K562 (cell line): Measurements from ENCODE around the gene LAG3. TPM values are rescaled to one million over a fixed set of nuclear protein-coding genes. Genes with fewer than 3 reads are reported as not detected.

Experiments used
- CREM ChIP-seq: IDR thresholded peaks from 2 replicates; pipeline ENCODE4 v1.6.1; 2014; ENCODE audit warnings: antibody characterized with exemption, low read depth
- IFI16 ChIP-seq: fragments of 250-450 bp; sonication (Bioruptor Pico); IDR thresholded peaks from 2 replicates; pipeline ENCODE4 v2.1.2; 2022; ENCODE audit warnings: mild to moderate bottlenecking, inconsistent platforms
- MCM2 ChIP-seq: fragments of 450-650 bp; IDR thresholded peaks from 2 replicates; pipeline ENCODE4 v1.6.1; 2017; ENCODE audit warnings: low read depth, mild to moderate bottlenecking
- MYC ChIP-seq, 2 experiments: fragments of 250-450 bp in 1 of 2; sonication (Bioruptor Pico) in 1 of 2; IDR thresholded peaks; 2 replicates each; pipeline versions ENCODE4 v1.5.1 to v1.6.1; 2012 to 2021; ENCODE audit warnings: low read depth in 2 of 2, borderline replicate concordance in 1 of 2, improper control_type of control experiment in 1 of 2, low read length in 1 of 2, mild to moderate bottlenecking in 1 of 2, moderate library complexity in 1 of 2
- NONO ChIP-seq, 2 experiments: fragments of 200-400 bp in 1 of 2; fragments of 450-650 bp in 1 of 2; formaldehyde crosslinking in 1 of 2; IDR thresholded peaks; 2 replicates each; pipeline ENCODE4 v1.6.1; 2017; ENCODE audit warnings: low read depth in 2 of 2, mild to moderate bottlenecking in 2 of 2, moderate library complexity in 2 of 2, low read length in 1 of 2
- PRMT5 ChIP-seq: sonication (generic); formaldehyde crosslinking; IDR thresholded peaks from 2 replicates; pipeline ENCODE4 v1.5.0; 2020; ENCODE audit warnings: missing genetic modification reagents
- RAD21 ChIP-seq, 2 experiments: fragments of 250-450 bp in 1 of 2; fragments of 450-650 bp in 1 of 2; sonication (Bioruptor Pico) in 1 of 2; formaldehyde crosslinking in 1 of 2; IDR thresholded peaks in 1 of 2; conservative IDR thresholded peaks in 1 of 2; 2 replicates each; pipeline versions ENCODE4 v1.4.0 to v1.8.0; 2020 to 2022; ENCODE audit warnings: mild to moderate bottlenecking in 2 of 2, moderate library complexity in 1 of 2
- SIN3B ChIP-seq: fragments of 450-650 bp; IDR thresholded peaks from 2 replicates; pipeline ENCODE4 v1.6.1; 2017; ENCODE audit warnings: low read depth, mild to moderate bottlenecking, moderate library complexity
- SMAD4 ChIP-seq: fragments of 250-450 bp; sonication (Bioruptor Pico); conservative IDR thresholded peaks from 2 replicates; pipeline ENCODE4 v1.8.0; 2021; ENCODE audit warnings: inconsistent platforms, mild to moderate bottlenecking, moderate library complexity
- TBL1XR1 ChIP-seq, 2 experiments: IDR thresholded peaks; 2 replicates each; pipeline ENCODE4 v1.6.1; 2012; ENCODE audit warnings: improper control_type of control experiment in 2 of 2, low read length in 2 of 2, mild to moderate bottlenecking in 1 of 2
- THRAP3 ChIP-seq: fragments of 450-650 bp; IDR thresholded peaks from 2 replicates; pipeline ENCODE4 v1.6.1; 2016; ENCODE audit warnings: mild to moderate bottlenecking, inconsistent platforms, borderline replicate concordance
- ZBTB7A ChIP-seq: IDR thresholded peaks from 2 replicates; pipeline ENCODE4 v1.6.1; 2011; ENCODE audit warnings: low read depth, mild to moderate bottlenecking, low read length, moderate library complexity, borderline replicate concordance; ENCODE audit not compliant: control insufficient read depth
- ZBTB9 ChIP-seq: fragments of 450-650 bp; formaldehyde crosslinking; IDR thresholded peaks from 2 replicates; pipeline ENCODE4 v1.4.0; 2020; ENCODE audit warnings: mild to moderate bottlenecking, moderate library complexity
- ZNF121 ChIP-seq: sonication (generic); formaldehyde crosslinking; conservative IDR thresholded peaks from 2 replicates; pipeline ENCODE4 v1.8.0; 2022; ENCODE audit warnings: missing genetic modification reagents
- ZNF184 ChIP-seq: sonication (generic); formaldehyde crosslinking; IDR thresholded peaks from 2 replicates; pipeline ENCODE4 v1.5.0; 2020; ENCODE audit warnings: missing genetic modification reagents
- ZNF311 ChIP-seq: fragments of 250-450 bp; sonication (Bioruptor Pico); IDR thresholded peaks from 2 replicates; pipeline ENCODE4 v1.4.0; 2020; ENCODE audit warnings: mild to moderate bottlenecking, moderate library complexity
- ZNF668 ChIP-seq: fragments of 250-450 bp; sonication (Bioruptor Pico); IDR thresholded peaks from 2 replicates; pipeline ENCODE4 v1.8.0; 2022; ENCODE audit warnings: mild to moderate bottlenecking, inconsistent platforms
- ZNF764 ChIP-seq: fragments of 250-450 bp; sonication (Bioruptor Pico); IDR thresholded peaks from 2 replicates; pipeline ENCODE4 v1.4.0; 2020; ENCODE audit warnings: low read depth, mild to moderate bottlenecking, moderate library complexity
- polyA plus RNA-seq, 8 experiments: library from polyadenylated mRNA; depleted of rRNA in 4 of 8; stranded (reverse) in 5 of 8; unstranded in 3 of 8; fragments of >200 nt; fragmentation: Nextera tagmentation in 2 of 8; fragmentation: Illumina TruSeq in 1 of 8; extraction: Ambion mirVana in 2 of 8; extraction: Trizol in 1 of 8; gene quantifications; 2 replicates each; pipeline versions ENCODE4 v1.2.1 to v1.2.3, GENCODE V29; 2011 to 2014; ENCODE audit warnings: inconsistent platforms in 1 of 8, missing spikeins in 1 of 8
- total RNA-seq, 7 experiments: library from RNA; depleted of rRNA in 6 of 7; stranded (reverse); fragments of >200 nt in 6 of 7; fragmentation: Illumina TruSeq in 2 of 7; extraction: Trizol in 2 of 7; gene quantifications; 2 replicates each; pipeline versions ENCODE4 v1.2.1 to v1.2.3, GENCODE V29; 2011 to 2021; ENCODE audit warnings: low replicate concordance in 1 of 7
- TF ChIP-seq, protein P1 (sequence below), 2 experiments: fragments of 450-650 bp in 1 of 2; sonication (generic) in 1 of 2; formaldehyde crosslinking in 1 of 2; IDR thresholded peaks in 1 of 2; conservative IDR thresholded peaks in 1 of 2; 2 replicates each; pipeline versions ENCODE4 v1.6.1 to v1.8.1; 2016 to 2023; ENCODE audit warnings: mild to moderate bottlenecking in 2 of 2, moderate library complexity in 2 of 2, inconsistent platforms in 1 of 2, missing genetic modification reagents in 1 of 2
- TF ChIP-seq, protein P2 (sequence below): fragments of 250-450 bp; sonication (Bioruptor Pico); IDR thresholded peaks from 2 replicates; pipeline ENCODE4 v1.4.0; 2020; ENCODE audit warnings: mild to moderate bottlenecking, moderate library complexity, borderline replicate concordance
- TF ChIP-seq, protein P3 (sequence below), 2 experiments: IDR thresholded peaks; 2 replicates each; pipeline ENCODE4 v1.6.1; 2011; ENCODE audit warnings: borderline replicate concordance in 1 of 2, control low read depth in 1 of 2, low read depth in 1 of 2, low read length in 1 of 2, mild to moderate bottlenecking in 1 of 2, mixed read lengths in 1 of 2, moderate library complexity in 1 of 2; ENCODE audit not compliant: insufficient read depth in 1 of 2, insufficient read length in 1 of 2, poor library complexity in 1 of 2, severe bottlenecking in 1 of 2; ENCODE audit errors: extremely low read depth in 1 of 2

LAG3 gene
- total and polyA plus RNA-seq, 9 of the 15 experiments (the other 6 are each of a cell fraction or from before 2014, with no cell fraction given) = 0.07 to 0.66 (median 0.09) TPM; not detected in 1

GRCh38 chr12:6765048-6765633 is 7.2 kb upstream of the LAG3 start (continued):
- TF ChIP-seq ZBTB7A (no peak), NONO (IDR thresholded peaks at IDR 0.05; ENCODE audit: low read depth in 2 of 2, low read length in 1 of 2) (no peak), ZNF311 (CRISPR knock-in tag) (no peak), RAD21 (CRISPR knock-in tag; conservative IDR thresholded peaks at IDR 0.05 in 1 of 2, IDR thresholded peaks at IDR 0.05 in 1 of 2) (no peak), CREM (no peak), ZBTB9 (CRISPR knock-in tag) (no peak), MCM2 (no peak), IFI16 (CRISPR knock-in tag) (no peak), THRAP3 (no peak), PRMT5 (CRISPR knock-in tag) (no peak), SIN3B (no peak), ZNF184 (CRISPR knock-in tag) (no peak), MYC (IDR thresholded peaks at IDR 0.05; ENCODE audit: low read depth, low read length) (peak; percentile 39; the same call in 1 of the 2 replicates), MYC (CRISPR knock-in tag; IDR thresholded peaks at IDR 0.05; ENCODE audit: borderline replicate concordance, low read depth) (no peak), TBL1XR1 (IDR thresholded peaks at IDR 0.05; ENCODE audit: low read length in 2 of 2) (peak in 1 of 2 experiments; percentile 89; a peak in 3 of 4 replicates), SMAD4 (CRISPR knock-in tag) (peak; percentile 93), ZNF668 (no peak), ZNF121 (no peak), ZNF764 (CRISPR knock-in tag) (no peak)
- TF ChIP-seq, protein P1, sequence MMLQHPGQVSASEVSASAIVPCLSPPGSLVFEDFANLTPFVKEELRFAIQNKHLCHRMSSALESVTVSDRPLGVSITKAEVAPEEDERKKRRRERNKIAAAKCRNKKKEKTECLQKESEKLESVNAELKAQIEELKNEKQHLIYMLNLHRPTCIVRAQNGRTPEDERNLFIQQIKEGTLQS (IDR thresholded peaks at IDR 0.05) = no peak
- TF ChIP-seq, protein P1 (CRISPR knock-in tag; conservative IDR thresholded peaks at IDR 0.05) = no peak
- TF ChIP-seq, protein P2, sequence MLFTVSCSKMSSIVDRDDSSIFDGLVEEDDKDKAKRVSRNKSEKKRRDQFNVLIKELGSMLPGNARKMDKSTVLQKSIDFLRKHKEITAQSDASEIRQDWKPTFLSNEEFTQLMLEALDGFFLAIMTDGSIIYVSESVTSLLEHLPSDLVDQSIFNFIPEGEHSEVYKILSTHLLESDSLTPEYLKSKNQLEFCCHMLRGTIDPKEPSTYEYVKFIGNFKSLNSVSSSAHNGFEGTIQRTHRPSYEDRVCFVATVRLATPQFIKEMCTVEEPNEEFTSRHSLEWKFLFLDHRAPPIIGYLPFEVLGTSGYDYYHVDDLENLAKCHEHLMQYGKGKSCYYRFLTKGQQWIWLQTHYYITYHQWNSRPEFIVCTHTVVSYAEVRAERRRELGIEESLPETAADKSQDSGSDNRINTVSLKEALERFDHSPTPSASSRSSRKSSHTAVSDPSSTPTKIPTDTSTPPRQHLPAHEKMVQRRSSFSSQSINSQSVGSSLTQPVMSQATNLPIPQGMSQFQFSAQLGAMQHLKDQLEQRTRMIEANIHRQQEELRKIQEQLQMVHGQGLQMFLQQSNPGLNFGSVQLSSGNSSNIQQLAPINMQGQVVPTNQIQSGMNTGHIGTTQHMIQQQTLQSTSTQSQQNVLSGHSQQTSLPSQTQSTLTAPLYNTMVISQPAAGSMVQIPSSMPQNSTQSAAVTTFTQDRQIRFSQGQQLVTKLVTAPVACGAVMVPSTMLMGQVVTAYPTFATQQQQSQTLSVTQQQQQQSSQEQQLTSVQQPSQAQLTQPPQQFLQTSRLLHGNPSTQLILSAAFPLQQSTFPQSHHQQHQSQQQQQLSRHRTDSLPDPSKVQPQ (CRISPR knock-in tag) = no peak
- TF ChIP-seq, protein P3, sequence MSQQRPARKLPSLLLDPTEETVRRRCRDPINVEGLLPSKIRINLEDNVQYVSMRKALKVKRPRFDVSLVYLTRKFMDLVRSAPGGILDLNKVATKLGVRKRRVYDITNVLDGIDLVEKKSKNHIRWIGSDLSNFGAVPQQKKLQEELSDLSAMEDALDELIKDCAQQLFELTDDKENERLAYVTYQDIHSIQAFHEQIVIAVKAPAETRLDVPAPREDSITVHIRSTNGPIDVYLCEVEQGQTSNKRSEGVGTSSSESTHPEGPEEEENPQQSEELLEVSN (IDR thresholded peaks at IDR 0.05; ENCODE audit: borderline replicate concordance in 1 of 2, extremely low read depth in 1 of 2, insufficient read depth in 1 of 2, insufficient read length in 1 of 2, low read depth in 1 of 2, low read length in 1 of 2, poor library complexity in 1 of 2, severe bottlenecking in 1 of 2) = no peak
